ENCODE data around the gene WDR45B. TPM values are rescaled to one million over a fixed set of nuclear protein-coding genes. Genes with fewer than 3 reads are reported as not detected.

The WDR45B gene
- total RNA-seq, 1 donor from 2014 or later: 74.0 TPM

- no peak overlapping the region for H3K27ac Mint-ChIP-seq
- no peaks in the 10 kb centered on the region for H3K9me3 Mint-ChIP-seq
- no peak for DNase-seq (ENCODE audit: extremely low spot score, unreplicated experiment)
- no peak overlapping the region for H3K4me3 Mint-ChIP-seq
- H3K27me3 Mint-ChIP-seq: no peaks in the 10 kb centered on the region
- peaks cover 7% of the 10 kb centered on the region for H3K4me1 Mint-ChIP-seq (ENCODE audit: unreplicated experiment)
- no peak for TF ChIP-seq CTCF (conservative IDR thresholded peaks at IDR 0.05)
- peaks cover 14% of the 10 kb centered on the region for H3K36me3 Mint-ChIP-seq
Measured at GRCh38 chr17:82659886-82660285, 11.6 kb upstream of the WDR45B start.

GRCh38 chr17:82658796-82659452 is 10.7 kb upstream of the WDR45B start:
- peaks cover 14% of the 10 kb centered on the region for H3K36me3 Mint-ChIP-seq
- no peak for DNase-seq (ENCODE audit: extremely low spot score, unreplicated experiment)
- no peaks in the 10 kb centered on the region for H3K9me3 Mint-ChIP-seq
- H3K4me1 Mint-ChIP-seq (ENCODE audit: unreplicated experiment): peaks cover 5% of the 10 kb centered on the region
- H3K27ac Mint-ChIP-seq: no peak overlapping the region
- TF ChIP-seq CTCF (conservative IDR thresholded peaks at IDR 0.05): no peak
- no peak overlapping the region for H3K4me3 Mint-ChIP-seq
- H3K27me3 Mint-ChIP-seq: no peaks in the 10 kb centered on the region

- H3K9me3 Mint-ChIP-seq: no peaks in the 10 kb centered on the region
Measured at GRCh38 chr17:82658331-82658730, 10.1 kb upstream of the WDR45B start.

GRCh38 chr17:82657926-82658325 is 9.7 kb upstream of the WDR45B start:
- Mint-ChIP-seq H3K27ac (no peak overlapping the region), H3K36me3 (peaks cover 14% of the 10 kb centered on the region), H3K9me3 (no peaks in the 10 kb centered on the region), H3K4me1 (ENCODE audit: unreplicated experiment) (peaks cover 5% of the 10 kb centered on the region), H3K27me3 (no peaks in the 10 kb centered on the region), H3K4me3 (no peak overlapping the region)
- no peak for DNase-seq (ENCODE audit: extremely low spot score, unreplicated experiment)
- TF ChIP-seq CTCF (conservative IDR thresholded peaks at IDR 0.05): no peak

More at GRCh38 chr17:82658331-82658730, 10.1 kb upstream of the WDR45B start:
- Mint-ChIP-seq H3K27ac (no peak overlapping the region), H3K4me3 (no peak overlapping the region), H3K27me3 (no peaks in the 10 kb centered on the region), H3K4me1 (ENCODE audit: unreplicated experiment) (peaks cover 5% of the 10 kb centered on the region), H3K36me3 (peaks cover 14% of the 10 kb centered on the region)
- TF ChIP-seq CTCF (conservative IDR thresholded peaks at IDR 0.05): no peak
- DNase-seq (ENCODE audit: extremely low spot score, unreplicated experiment): no peak

GRCh38 chr17:82656266-82656665 is 8.0 kb upstream of the WDR45B start:
- no peak for DNase-seq (ENCODE audit: extremely low spot score, unreplicated experiment)
- H3K4me3 Mint-ChIP-seq: no peak overlapping the region
- H3K27ac Mint-ChIP-seq: no peak overlapping the region
- peaks cover 13% of the 10 kb centered on the region for H3K36me3 Mint-ChIP-seq
- H3K27me3 Mint-ChIP-seq: no peaks in the 10 kb centered on the region
- H3K4me1 Mint-ChIP-seq (ENCODE audit: unreplicated experiment): peaks cover 5% of the 10 kb centered on the region
- TF ChIP-seq CTCF (conservative IDR thresholded peaks at IDR 0.05): no peak
- no peaks in the 10 kb centered on the region for H3K9me3 Mint-ChIP-seq

Data from type B pancreatic cell (in vitro differentiated cells).